Measurements from ENCODE around the gene DUSP28.

Gene DUSP28

GRCh38 chr2:240585681-240586197 lies 25.6 kb downstream of the DUSP28 start:
- no peak for DNase-seq

- DNase-seq: peak; percentile 78 to 100 (median 97)
These were observed 26.2 kb downstream of the DUSP28 start, which contains the start of gene CAPN10 for GRCh38 chr2:240586198-240586918. Gene CAPN10, plus strand, starts transcription at chr2:240586734. Its CDS starts 178 bp downstream, at chr2:240586912.

GRCh38 chr2:240586919-240587800 lies 27.0 kb downstream of the DUSP28 start:
- no peak for DNase-seq

GRCh38 chr2:240588006-240588655 lies 28.0 kb downstream of the DUSP28 start:
- DNase-seq: no peak

GRCh38 chr2:240588669-240589068 lies 28.5 kb downstream of the DUSP28 start:
- no peak for DNase-seq

GRCh38 chr2:240589375-240589774 lies 29.2 kb downstream of the DUSP28 start:
- DNase-seq: no peak

- no peak for DNase-seq
These were observed 29.8 kb downstream of the DUSP28 start for GRCh38 chr2:240589850-240590525.

GRCh38 chr2:240590681-240591111 lies 30.5 kb downstream of the DUSP28 start:
- DNase-seq: no peak

GRCh38 chr2:240591226-240591625 lies 31.1 kb downstream of the DUSP28 start:
- no peak for DNase-seq

GRCh38 chr2:240591784-240592183 lies 31.6 kb downstream of the DUSP28 start:
- no peak for DNase-seq

GRCh38 chr2:240593026-240593702 lies 33.0 kb downstream of the DUSP28 start:
- peak in 6 of 58 donors; percentile 24 to 54 (median 34) for DNase-seq

- no peak for DNase-seq
These were observed 33.7 kb downstream of the DUSP28 start for GRCh38 chr2:240593703-240594451.

GRCh38 chr2:240594511-240595380 lies 34.6 kb downstream of the DUSP28 start:
- peak in 2 of 58 donors; percentile 21 to 49 for DNase-seq

GRCh38 chr2:240595381-240596079 lies 35.4 kb downstream of the DUSP28 start:
- DNase-seq: peak in 2 of 58 donors; percentile 20 to 32

- DNase-seq: no peak
These were observed 35.9 kb downstream of the DUSP28 start for GRCh38 chr2:240596080-240596460.

- DNase-seq: peak in 55 of 58 donors; percentile 10 to 90 (median 70)
These were observed 36.4 kb downstream of the DUSP28 start for GRCh38 chr2:240596491-240596931.

- DNase-seq: no peak
These were observed 36.9 kb downstream of the DUSP28 start for GRCh38 chr2:240597054-240597418.

All from anterior cingulate cortex (tissue), 58 donors.